ENCODE measurements around the gene MAP3K3.

The MAP3K3 gene

DNA sequence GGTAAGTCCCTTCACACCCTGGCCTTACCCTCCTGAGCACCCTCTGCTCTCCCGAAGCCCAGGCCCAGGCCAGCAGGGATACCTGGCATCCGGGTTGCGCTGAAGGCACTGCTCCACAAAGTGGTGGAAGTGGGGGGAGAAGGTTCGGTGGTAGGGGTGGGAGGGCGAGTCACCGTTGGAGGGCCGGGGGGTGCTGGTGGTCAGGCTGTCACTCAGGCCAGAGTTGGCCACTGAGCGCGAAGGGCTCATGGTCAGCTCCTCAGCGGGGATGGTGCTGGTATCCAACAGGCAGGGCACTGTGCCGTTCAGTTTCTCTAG, 82.0 kb downstream of the MAP3K3 start:
- H3K4me1 ChIP-seq (ENCODE audit: low read depth, poor library complexity, severe bottlenecking) = peaks cover 10% of the 10 kb centered on the region
- no peaks in the 10 kb centered on the region for H4K20me1 ChIP-seq (ENCODE audit: insufficient read depth)
- H3K27ac ChIP-seq = no peak overlapping the region
- H3K79me2 ChIP-seq (ENCODE audit: insufficient read depth, low read depth) = peaks cover 7% of the 10 kb centered on the region
- H2AFZ ChIP-seq (ENCODE audit: low read depth) = no peak overlapping the region
- no peaks in the 10 kb centered on the region for H3K36me3 ChIP-seq (ENCODE audit: insufficient read depth)
- H3K9ac ChIP-seq = no peak overlapping the region
- no peak overlapping the region for H3K4me3 ChIP-seq (IDR thresholded peaks at IDR 0.05; ENCODE audit: insufficient read depth, low read depth, low read length)
- no peak overlapping the region for H3K4me2 ChIP-seq
- TF ChIP-seq, protein P1, sequence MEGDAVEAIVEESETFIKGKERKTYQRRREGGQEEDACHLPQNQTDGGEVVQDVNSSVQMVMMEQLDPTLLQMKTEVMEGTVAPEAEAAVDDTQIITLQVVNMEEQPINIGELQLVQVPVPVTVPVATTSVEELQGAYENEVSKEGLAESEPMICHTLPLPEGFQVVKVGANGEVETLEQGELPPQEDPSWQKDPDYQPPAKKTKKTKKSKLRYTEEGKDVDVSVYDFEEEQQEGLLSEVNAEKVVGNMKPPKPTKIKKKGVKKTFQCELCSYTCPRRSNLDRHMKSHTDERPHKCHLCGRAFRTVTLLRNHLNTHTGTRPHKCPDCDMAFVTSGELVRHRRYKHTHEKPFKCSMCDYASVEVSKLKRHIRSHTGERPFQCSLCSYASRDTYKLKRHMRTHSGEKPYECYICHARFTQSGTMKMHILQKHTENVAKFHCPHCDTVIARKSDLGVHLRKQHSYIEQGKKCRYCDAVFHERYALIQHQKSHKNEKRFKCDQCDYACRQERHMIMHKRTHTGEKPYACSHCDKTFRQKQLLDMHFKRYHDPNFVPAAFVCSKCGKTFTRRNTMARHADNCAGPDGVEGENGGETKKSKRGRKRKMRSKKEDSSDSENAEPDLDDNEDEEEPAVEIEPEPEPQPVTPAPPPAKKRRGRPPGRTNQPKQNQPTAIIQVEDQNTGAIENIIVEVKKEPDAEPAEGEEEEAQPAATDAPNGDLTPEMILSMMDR (conservative IDR thresholded peaks at IDR 0.05; ENCODE audit: low read depth, low read length) = no peak
- H3K27me3 ChIP-seq (ENCODE audit: insufficient read depth, low read depth) = no peaks in the 10 kb centered on the region

DNA sequence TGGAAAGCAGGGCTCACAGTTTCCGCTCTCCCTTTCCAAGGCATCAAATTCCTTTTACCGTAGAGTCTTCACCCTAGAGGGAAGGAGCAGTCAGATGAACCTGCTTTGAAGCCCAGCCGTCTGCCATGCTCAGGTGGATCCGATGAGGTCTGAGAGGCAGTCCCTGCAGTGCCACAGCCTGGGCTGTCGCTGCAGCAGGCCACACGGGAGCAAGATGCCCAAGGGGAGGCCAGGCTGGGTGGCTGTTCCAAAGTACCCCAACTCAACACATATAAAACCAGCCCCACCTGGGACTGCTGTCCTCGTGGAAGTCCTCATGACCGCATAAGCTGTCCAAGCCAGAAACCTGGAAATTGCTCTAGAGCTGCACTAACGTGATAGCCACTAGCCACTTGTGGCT, 82.6 kb downstream of the MAP3K3 start:
- no peaks in the 10 kb centered on the region for H3K27me3 ChIP-seq (ENCODE audit: insufficient read depth, low read depth)
- peaks cover 9% of the 10 kb centered on the region for H3K4me1 ChIP-seq (ENCODE audit: low read depth, poor library complexity, severe bottlenecking)
- no peak overlapping the region for H3K9ac ChIP-seq
- H3K27ac ChIP-seq = no peak overlapping the region
- no peaks in the 10 kb centered on the region for H3K36me3 ChIP-seq (ENCODE audit: insufficient read depth)
- H4K20me1 ChIP-seq (ENCODE audit: insufficient read depth) = no peaks in the 10 kb centered on the region
- no peak overlapping the region for H2AFZ ChIP-seq (ENCODE audit: low read depth)
- TF ChIP-seq, protein P1 (conservative IDR thresholded peaks at IDR 0.05; ENCODE audit: low read depth, low read length) = no peak
- H3K4me2 ChIP-seq = no peak overlapping the region
- no peak overlapping the region for H3K4me3 ChIP-seq (IDR thresholded peaks at IDR 0.05; ENCODE audit: insufficient read depth, low read depth, low read length)
- H3K79me2 ChIP-seq (ENCODE audit: insufficient read depth, low read depth) = peaks cover 7% of the 10 kb centered on the region

DNA sequence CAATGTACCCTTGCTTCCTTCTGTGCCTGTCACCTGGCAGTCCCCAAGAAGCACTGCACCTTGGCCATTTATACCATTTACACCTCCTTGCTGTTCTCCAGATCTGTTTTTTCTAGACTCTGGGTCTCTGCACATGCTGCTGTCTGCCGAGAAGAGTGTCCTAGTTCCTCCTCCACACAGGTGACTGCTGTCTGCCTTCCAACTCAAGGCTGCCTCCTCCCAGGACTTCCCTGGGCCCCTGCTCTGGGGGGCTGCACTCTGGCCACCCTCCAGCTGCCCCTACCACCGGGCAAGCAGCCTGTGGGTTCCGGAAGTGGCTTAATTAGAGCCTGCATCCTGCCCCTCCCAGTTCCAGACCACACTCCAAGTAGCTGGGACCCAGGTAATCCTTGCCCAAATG, 83.4 kb downstream of the MAP3K3 start:
- Histone ChIP-seq H3K36me3 (ENCODE audit: insufficient read depth) (no peaks in the 10 kb centered on the region), H4K20me1 (ENCODE audit: insufficient read depth) (no peaks in the 10 kb centered on the region), H3K9ac (no peak overlapping the region), H3K79me2 (ENCODE audit: insufficient read depth, low read depth) (peaks cover 7% of the 10 kb centered on the region), H3K27me3 (ENCODE audit: insufficient read depth, low read depth) (no peaks in the 10 kb centered on the region), H3K4me2 (no peak overlapping the region), H2AFZ (ENCODE audit: low read depth) (no peak overlapping the region), H3K4me3 (IDR thresholded peaks at IDR 0.05; ENCODE audit: insufficient read depth, low read depth, low read length) (no peak overlapping the region), H3K4me1 (ENCODE audit: low read depth, poor library complexity, severe bottlenecking) (peaks cover 9% of the 10 kb centered on the region), H3K27ac (no peak overlapping the region)
- TF ChIP-seq, protein P1 (conservative IDR thresholded peaks at IDR 0.05; ENCODE audit: low read depth, low read length) = no peak

DNA sequence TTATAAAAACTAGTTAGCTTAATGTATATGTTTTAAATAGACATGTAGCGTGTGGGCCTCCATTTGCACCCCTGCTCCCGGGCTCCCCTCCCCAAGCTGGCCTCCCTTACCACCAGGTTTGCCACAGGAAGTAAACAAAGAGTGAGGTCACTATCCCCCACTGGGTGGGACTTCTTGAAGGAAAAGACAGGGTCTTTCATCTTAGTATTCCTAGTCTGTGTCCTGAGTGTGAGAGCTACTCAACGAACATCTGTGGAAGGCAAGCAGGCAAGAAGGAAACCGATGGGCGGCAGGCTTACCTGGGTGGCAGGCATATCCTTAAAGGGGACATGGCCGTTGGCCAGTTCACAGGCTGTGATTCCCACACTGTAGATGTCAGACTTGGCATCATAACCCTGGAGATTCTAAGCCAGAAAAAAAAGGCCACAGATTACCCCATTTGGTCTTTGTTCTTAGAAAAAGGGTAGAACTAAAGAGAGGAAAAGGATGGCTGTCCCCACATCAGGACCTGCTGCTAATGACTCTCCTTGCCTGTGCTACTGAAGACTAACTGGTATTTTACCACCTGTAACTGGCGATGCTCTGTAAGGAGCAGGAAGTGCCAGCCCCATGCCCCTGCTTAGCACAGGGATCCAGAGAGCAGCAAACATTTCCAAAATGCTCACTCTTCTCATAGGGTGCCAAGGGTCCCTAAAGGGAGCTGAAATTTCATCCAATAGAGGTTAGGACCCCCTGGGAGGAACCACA, 84.3 kb downstream of the MAP3K3 start:
- Histone ChIP-seq H4K20me1 (ENCODE audit: insufficient read depth) (no peaks in the 10 kb centered on the region), H3K4me3 (IDR thresholded peaks at IDR 0.05; ENCODE audit: insufficient read depth, low read depth, low read length) (no peak overlapping the region), H3K79me2 (ENCODE audit: insufficient read depth, low read depth) (peaks cover 1% of the 10 kb centered on the region; the same call in 1 of the 2 replicates), H3K27me3 (ENCODE audit: insufficient read depth, low read depth) (no peaks in the 10 kb centered on the region), H3K36me3 (ENCODE audit: insufficient read depth) (no peaks in the 10 kb centered on the region), H3K27ac (no peak overlapping the region), H3K4me2 (no peak overlapping the region), H2AFZ (ENCODE audit: low read depth) (no peak overlapping the region), H3K4me1 (ENCODE audit: low read depth, poor library complexity, severe bottlenecking) (peaks cover under 1% of the 10 kb centered on the region), H3K9ac (no peak overlapping the region)
- TF ChIP-seq, protein P1 (conservative IDR thresholded peaks at IDR 0.05; ENCODE audit: low read depth, low read length) = no peak

Measured in KMS-11 (cell line).